Transverse colon (tissue), 4 donors: ENCODE measurements around the gene CEP83. TPM values are rescaled to one million over a fixed set of nuclear protein-coding genes. Genes with fewer than 3 reads are reported as not detected.

Experiments used
- DNase-seq: peaks from one replicate; pipeline ENCODE4 v3.0.0-alpha.2; 2019
- H3K27ac ChIP-seq, 4 donors: fragments of 200-600 bp; sonication (generic); 2 replicates each; pipeline ENCODE4 v1.5.1; 2016 to 2018; ENCODE audit warnings: inconsistent platforms in 4 of 4
- H3K27me3 ChIP-seq: fragments of 200-600 bp; sonication (generic); 2 replicates; pipeline ENCODE4 v1.5.1; 2017; ENCODE audit warnings: inconsistent platforms
- H3K36me3 ChIP-seq, 4 donors: fragments of 200-600 bp; sonication (generic); 2 replicates each; pipeline ENCODE4 v1.5.1; 2017 to 2019; ENCODE audit warnings: inconsistent platforms in 4 of 4
- H3K4me1 ChIP-seq, 4 donors: fragments of 200-600 bp; sonication (generic); 2 replicates each; pipeline ENCODE4 v1.5.1; 2017 to 2020; ENCODE audit warnings: inconsistent platforms in 4 of 4
- H3K4me3 ChIP-seq, 4 donors: fragments of 200-600 bp; sonication (generic); 1 replicate in 1 of 4; 2 replicates in 3 of 4; pipeline versions ENCODE4 v1.5.1 to v1.6.1; 2017 to 2019; ENCODE audit warnings: inconsistent platforms in 4 of 4
- H3K9me3 ChIP-seq, 2 donors: fragments of 200-600 bp; sonication (generic); 2 replicates each; pipeline ENCODE4 v1.5.1; 2017 to 2019; ENCODE audit warnings: inconsistent platforms in 2 of 2
- CTCF ChIP-seq, 5 experiments: fragments of 200-600 bp in 3 of 5; fragments of 450-650 bp in 2 of 5; sonication (generic) in 3 of 5; IDR thresholded peaks; 1 replicate in 2 of 5; 2 replicates in 3 of 5; pipeline ENCODE4 v1.5.1; 2016 to 2017; ENCODE audit warnings: antibody characterized with exemption in 5 of 5, inconsistent platforms in 3 of 5, mild to moderate bottlenecking in 2 of 5, moderate library complexity in 1 of 5
- EP300 ChIP-seq: sonication (generic); formaldehyde crosslinking; IDR thresholded peaks from one replicate; pipeline ENCODE4 v1.6.1; 2017; ENCODE audit warnings: antibody characterized with exemption, low read depth
- POLR2A ChIP-seq: fragments of 450-650 bp; IDR thresholded peaks from one replicate; pipeline ENCODE4 v1.6.1; 2016; ENCODE audit warnings: antibody characterized with exemption, mild to moderate bottlenecking, moderate library complexity
- POLR2AphosphoS5 ChIP-seq, 3 donors: sonication (generic); formaldehyde crosslinking; IDR thresholded peaks; one replicate each; pipeline ENCODE4 v1.6.1; 2016; ENCODE audit warnings: antibody characterized with exemption in 3 of 3
- WGBS, 2 donors: methylation state at CpG; one replicate each; pipeline ENCODE4 v1.1.5; 2018; ENCODE audit warnings: low coverage in 1 of 2; 5-methylcytosine and 5-hydroxymethylcytosine counted together
- in situ Hi-C, 4 donors: fragments of 200-750 bp; cut with MboI; loops; one replicate each; pipeline versions ENCODE4 v1.15.0 to v1.15.1; 2017; ENCODE audit warnings: low sequenced_read_pairs in 3 of 4, low pct_ligation_motif_present in 1 of 4, low pct_unique_long_range_greater_than_20kb in 1 of 4
- intact Hi-C: fragments of 100-400 bp; cut with DNase I; formaldehyde crosslinking; loops from one replicate; pipeline ENCODE4 v1.15.1; 2023; ENCODE audit warnings: low total_unique reads
- total RNA-seq, 4 donors: library from RNA; depleted of rRNA; stranded (reverse); fragments of >200 nt; gene quantifications; one replicate each; pipeline ENCODE4 v1.1.0, GENCODE V29; 2016

The CEP83 gene
- total RNA-seq, 4 donors from 2014 or later = 3.0 to 104 (median 17.0) TPM

GRCh38 chr12:94503619-94504018, 44.0 kb upstream of the CEP83 start:
- TF ChIP-seq POLR2AphosphoS5 (IDR thresholded peaks at IDR 0.05) = no peak
- TF ChIP-seq POLR2A = no peak
- no peak for TF ChIP-seq CTCF (IDR thresholded peaks at IDR 0.05)
- no peak for TF ChIP-seq EP300
- DNase-seq = no peak
- in situ Hi-C loops (no loop called here), intact Hi-C loops (no loop called here)
- Histone ChIP-seq H3K4me1 (no peaks in the 10 kb centered on the region), H3K4me3 (no peak overlapping the region), H3K27ac (no peak overlapping the region), H3K27me3 (no peaks in the 10 kb centered on the region), H3K36me3 (no peaks in the 10 kb centered on the region), H3K9me3 (peaks cover 5 to 6% of the 10 kb centered on the region in 2 donors)
- WGBS, 2 donors = 48 to 100% methylated on average over 1 of the region's 1 CpG

- Histone ChIP-seq H3K27me3 (no peaks in the 10 kb centered on the region), H3K9me3 (peaks cover 5 to 6% of the 10 kb centered on the region in 2 donors), H3K4me1 (no peaks in the 10 kb centered on the region), H3K36me3 (no peaks in the 10 kb centered on the region), H3K4me3 (no peak overlapping the region), H3K27ac (no peak overlapping the region)
- intact Hi-C loops (no loop called here), in situ Hi-C loops (no loop called here)
- TF ChIP-seq POLR2A (no peak), POLR2AphosphoS5 (IDR thresholded peaks at IDR 0.05) (no peak), CTCF (IDR thresholded peaks at IDR 0.05) (no peak), EP300 (no peak)
- 45 to 56% methylated on average over 2 to 3 of the region's 3 CpGs for WGBS, 2 donors
- DNase-seq = no peak
Measured at GRCh38 chr12:94500831-94501567, 41.3 kb upstream of the CEP83 start.

- 81 to 83% methylated on average over 2 to 3 of the region's 3 CpGs for WGBS, 2 donors
- TF ChIP-seq POLR2A = no peak
- TF ChIP-seq EP300 = no peak
- TF ChIP-seq POLR2AphosphoS5 (IDR thresholded peaks at IDR 0.05) = no peak
- no peak for TF ChIP-seq CTCF (IDR thresholded peaks at IDR 0.05)
- H3K4me3 ChIP-seq = no peak overlapping the region
- no peak for DNase-seq
- no peak overlapping the region for H3K27ac ChIP-seq
- no peaks in the 10 kb centered on the region for H3K4me1 ChIP-seq
- intact Hi-C loops = no loop called here
- H3K9me3 ChIP-seq = peaks cover 5 to 6% of the 10 kb centered on the region in 2 donors
- no peaks in the 10 kb centered on the region for H3K36me3 ChIP-seq
- in situ Hi-C loops = no loop called here
- no peaks in the 10 kb centered on the region for H3K27me3 ChIP-seq
Measured at GRCh38 chr12:94498698-94499097, 39.0 kb upstream of the CEP83 start.

GRCh38 chr12:94498073-94498472, 38.4 kb upstream of the CEP83 start:
- DNase-seq = no peak
- intact Hi-C loops = no loop called here
- H3K27me3 ChIP-seq = no peaks in the 10 kb centered on the region
- peaks cover 5 to 6% of the 10 kb centered on the region in 2 donors for H3K9me3 ChIP-seq
- no peak overlapping the region for H3K27ac ChIP-seq
- TF ChIP-seq POLR2A = no peak
- TF ChIP-seq POLR2AphosphoS5 (IDR thresholded peaks at IDR 0.05) = no peak
- no peak for TF ChIP-seq EP300
- TF ChIP-seq CTCF (IDR thresholded peaks at IDR 0.05) = no peak
- no peak overlapping the region for H3K4me3 ChIP-seq
- in situ Hi-C loops = no loop called here
- H3K4me1 ChIP-seq = no peaks in the 10 kb centered on the region
- WGBS, 2 donors = 88% methylated on average over 8 of the region's 8 CpGs; no CpG with 5 or more reads in 1 of the 2 donors
- H3K36me3 ChIP-seq = no peaks in the 10 kb centered on the region
